Omental fat pad (tissue), 4 donors: ENCODE measurements around the gene TBRG1. TPM values are rescaled to one million over a fixed set of nuclear protein-coding genes. Genes with fewer than 3 reads are reported as not detected.

Experiments
- ATAC-seq: fragments of 150-250 bp; one replicate; pipeline ENCODE4 v1.9.1; 2016; ENCODE audit warnings: mild to moderate bottlenecking, moderate library complexity; ENCODE audit not compliant: low FRiP score
- DNase-seq: peaks from one replicate; pipeline ENCODE4 v3.0.0-alpha.2; 2019; ENCODE audit warnings: low spot score
- CTCF ChIP-seq, 3 donors: fragments of 450-650 bp; IDR thresholded peaks; one replicate each; pipeline ENCODE4 v1.5.1; 2016 to 2017; ENCODE audit warnings: antibody characterized with exemption in 3 of 3, mild to moderate bottlenecking in 3 of 3, moderate library complexity in 2 of 3
- total RNA-seq, 4 donors: library from RNA; depleted of rRNA; stranded (reverse); fragments of >200 nt; gene quantifications; one replicate each; pipeline ENCODE4 v1.1.0, GENCODE V29; 2016

Gene TBRG1
- 10 to 100 TPM; 28.6 to 40.7 (median 32.3) TPM for total RNA-seq

- ATAC-seq (peak; percentile 97), DNase-seq (peak; percentile 77)
- TF ChIP-seq CTCF (IDR thresholded peaks at IDR 0.05): no peak
These were observed at the start of gene TBRG1 for GRCh38 chr11:124622531-124623451. Gene TBRG1, plus strand, starts transcription at chr11:124622864. Its CDS starts 220 bp downstream, at chr11:124623084.

- no peak for DNase-seq
These were observed 44.8 kb upstream of the TBRG1 start for GRCh38 chr11:124577716-124578427.

GRCh38 chr11:124578761-124579160 is 43.9 kb upstream of the TBRG1 start:
- TF ChIP-seq CTCF (IDR thresholded peaks at IDR 0.05): no peak
- DNase-seq (no peak), ATAC-seq (no peak)

More at GRCh38 chr11:124577716-124578427, 44.8 kb upstream of the TBRG1 start:
- TF ChIP-seq CTCF (IDR thresholded peaks at IDR 0.05): no peak
- ATAC-seq: no peak

- no peak for TF ChIP-seq CTCF (IDR thresholded peaks at IDR 0.05)
- no peak for ATAC-seq
These were observed 40.8 kb upstream of the TBRG1 start for GRCh38 chr11:124581817-124582216.

GRCh38 chr11:124582565-124582964 is 40.1 kb upstream of the TBRG1 start:
- no peak for TF ChIP-seq CTCF (IDR thresholded peaks at IDR 0.05)
- ATAC-seq (no peak), DNase-seq (no peak)

More at GRCh38 chr11:124581817-124582216, 40.8 kb upstream of the TBRG1 start:
- no peak for DNase-seq

GRCh38 chr11:124583781-124584180 is 38.9 kb upstream of the TBRG1 start:
- DNase-seq: no peak
- TF ChIP-seq CTCF (IDR thresholded peaks at IDR 0.05): no peak

More at GRCh38 chr11:124583781-124584180, 38.9 kb upstream of the TBRG1 start:
- ATAC-seq: no peak
